ENCODE measurements around the gene ARHGEF10L.
A peak's percentile ranks its signal among the peaks of the same experiment; 100 is the strongest.

ARHGEF10L gene

GRCh38 chr1:17600321-17600720 is 60.8 kb downstream of the ARHGEF10L start:
- no peaks in the 10 kb centered on the region for H3K36me3 ChIP-seq (replicated peaks)

DNA sequence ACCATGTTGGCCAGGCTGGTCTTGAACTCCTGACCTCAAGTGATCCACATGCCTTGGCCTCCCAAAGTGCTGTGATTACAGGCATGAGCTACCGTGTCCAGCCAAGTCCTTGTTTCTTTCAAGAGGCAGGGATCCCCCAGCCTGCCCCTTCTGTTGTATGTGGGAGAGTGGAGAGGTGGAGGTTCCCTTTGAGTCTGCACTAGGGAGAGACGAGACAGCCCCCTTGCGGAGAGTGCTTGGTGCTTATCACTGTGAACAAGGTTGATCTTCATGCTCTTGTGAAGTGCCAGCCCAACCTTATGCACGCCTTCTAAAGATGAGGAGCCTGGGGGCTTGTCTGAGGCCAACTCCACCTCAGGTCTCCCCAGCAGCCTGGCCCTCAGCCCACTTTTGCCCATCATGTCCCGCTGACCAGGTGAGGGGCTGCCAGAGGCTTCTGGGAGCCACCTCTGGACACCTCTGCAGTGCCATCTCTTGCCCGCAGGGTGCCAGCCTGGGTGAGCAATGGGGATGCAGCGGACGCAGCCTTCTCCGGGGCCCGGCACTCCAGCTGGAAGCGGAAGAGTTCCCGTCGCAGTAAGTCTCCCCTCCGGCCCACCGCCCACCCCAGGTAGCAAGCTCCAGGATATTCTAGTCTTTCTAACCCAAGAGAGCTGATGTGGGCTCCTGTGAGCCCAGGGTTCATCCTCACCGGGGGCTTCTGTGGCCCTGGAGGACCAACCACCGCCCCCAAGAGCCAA is 62.3 kb downstream of the ARHGEF10L start:
- H3K36me3 ChIP-seq (replicated peaks): no peaks in the 10 kb centered on the region
- in situ Hi-C loops (cut with HindIII; ENCODE audit: low pct_ligation_motif_present, low sequenced_read_pairs): loop anchor here (10.0 kb wide), 1 partner anchor 107 kb away; no protein-coding TSS in a partner anchor
- H3K27ac ChIP-seq: no peak overlapping the region

More at GRCh38 chr1:17600321-17600720, 60.8 kb downstream of the ARHGEF10L start:
- H3K4me3 ChIP-seq (ENCODE audit: low read depth, low read length): no peak overlapping the region
- H3K27me3 ChIP-seq (replicated peaks): no peaks in the 10 kb centered on the region
- TF ChIP-seq, protein P1, sequence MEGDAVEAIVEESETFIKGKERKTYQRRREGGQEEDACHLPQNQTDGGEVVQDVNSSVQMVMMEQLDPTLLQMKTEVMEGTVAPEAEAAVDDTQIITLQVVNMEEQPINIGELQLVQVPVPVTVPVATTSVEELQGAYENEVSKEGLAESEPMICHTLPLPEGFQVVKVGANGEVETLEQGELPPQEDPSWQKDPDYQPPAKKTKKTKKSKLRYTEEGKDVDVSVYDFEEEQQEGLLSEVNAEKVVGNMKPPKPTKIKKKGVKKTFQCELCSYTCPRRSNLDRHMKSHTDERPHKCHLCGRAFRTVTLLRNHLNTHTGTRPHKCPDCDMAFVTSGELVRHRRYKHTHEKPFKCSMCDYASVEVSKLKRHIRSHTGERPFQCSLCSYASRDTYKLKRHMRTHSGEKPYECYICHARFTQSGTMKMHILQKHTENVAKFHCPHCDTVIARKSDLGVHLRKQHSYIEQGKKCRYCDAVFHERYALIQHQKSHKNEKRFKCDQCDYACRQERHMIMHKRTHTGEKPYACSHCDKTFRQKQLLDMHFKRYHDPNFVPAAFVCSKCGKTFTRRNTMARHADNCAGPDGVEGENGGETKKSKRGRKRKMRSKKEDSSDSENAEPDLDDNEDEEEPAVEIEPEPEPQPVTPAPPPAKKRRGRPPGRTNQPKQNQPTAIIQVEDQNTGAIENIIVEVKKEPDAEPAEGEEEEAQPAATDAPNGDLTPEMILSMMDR (IDR thresholded peaks at IDR 0.05; ENCODE audit: low read depth, low read length, missing control alignments): no peak
- no peak overlapping the region for H3K27ac ChIP-seq
- no peak for DNase-seq
- in situ Hi-C loops (cut with HindIII; ENCODE audit: low pct_ligation_motif_present, low sequenced_read_pairs): loop anchor here (10.0 kb wide), 1 partner anchor 106 kb away; no protein-coding TSS in a partner anchor

GRCh38 chr1:17603091-17603841 is 63.8 kb downstream of the ARHGEF10L start:
- TF ChIP-seq, protein P1 (IDR thresholded peaks at IDR 0.05; ENCODE audit: low read depth, low read length, missing control alignments): no peak
- Histone ChIP-seq H3K27me3 (replicated peaks) (no peaks in the 10 kb centered on the region), H3K27ac (no peak overlapping the region), H3K36me3 (replicated peaks) (no peaks in the 10 kb centered on the region), H3K4me3 (ENCODE audit: low read depth, low read length) (no peak overlapping the region)
- no peak for DNase-seq
- in situ Hi-C loops (cut with HindIII; ENCODE audit: low pct_ligation_motif_present, low sequenced_read_pairs): loop anchor here (10.0 kb wide), 1 partner anchor 108 kb away; no protein-coding TSS in a partner anchor

More for the DNA sequence above, 62.3 kb downstream of the ARHGEF10L start:
- TF ChIP-seq, protein P1 (IDR thresholded peaks at IDR 0.05; ENCODE audit: low read depth, low read length, missing control alignments): no peak
- no peak for DNase-seq
- H3K27me3 ChIP-seq (replicated peaks): no peaks in the 10 kb centered on the region
- no peak overlapping the region for H3K4me3 ChIP-seq (ENCODE audit: low read depth, low read length)

GRCh38 chr1:17605582-17606344 is 66.3 kb downstream of the ARHGEF10L start:
- peak; percentile 31 for DNase-seq
- Histone ChIP-seq H3K27me3 (replicated peaks) (no peaks in the 10 kb centered on the region), H3K27ac (no peak overlapping the region), H3K4me3 (ENCODE audit: low read depth, low read length) (no peak overlapping the region), H3K36me3 (replicated peaks) (no peaks in the 10 kb centered on the region)
- in situ Hi-C loops (cut with HindIII; ENCODE audit: low pct_ligation_motif_present, low sequenced_read_pairs): loop anchor here (10.0 kb wide), 1 partner anchor 111 kb away; no protein-coding TSS in a partner anchor
- TF ChIP-seq, protein P1 (IDR thresholded peaks at IDR 0.05; ENCODE audit: low read depth, low read length, missing control alignments): no peak

DNA sequence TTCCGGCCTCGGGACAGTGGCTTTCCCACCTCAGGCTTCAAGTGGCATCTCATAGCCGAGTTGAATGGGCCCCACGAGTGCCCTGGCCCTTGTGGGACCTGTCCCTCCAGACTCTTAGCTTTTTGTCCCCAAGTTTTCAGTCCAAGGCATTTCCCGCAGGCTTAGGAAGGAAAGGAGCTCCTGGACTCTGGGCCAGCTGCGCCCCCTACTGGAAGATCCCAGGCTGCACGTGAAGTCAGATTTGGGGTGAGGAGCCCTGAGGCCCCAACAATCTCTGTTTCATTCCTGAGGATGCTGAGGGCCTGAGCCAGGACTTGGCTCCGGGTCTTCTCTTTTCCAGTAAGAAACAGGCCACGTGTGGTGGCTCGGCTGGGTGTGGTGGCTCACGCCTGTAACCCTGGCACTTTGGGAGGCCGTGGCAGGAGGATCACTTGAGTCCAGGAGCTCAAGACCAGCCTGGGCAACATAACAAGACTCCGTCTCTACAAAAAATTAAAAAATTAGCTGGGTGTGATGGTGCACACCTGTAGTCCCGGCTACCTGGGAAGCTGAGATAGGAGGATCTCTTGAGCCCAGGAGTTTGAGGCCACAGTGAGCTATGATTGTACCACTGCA is 67.4 kb downstream of the ARHGEF10L start:
- H3K36me3 ChIP-seq (replicated peaks): no peaks in the 10 kb centered on the region
- peak; percentile 47 for DNase-seq
- no peak overlapping the region for H3K27ac ChIP-seq
- TF ChIP-seq, protein P1 (IDR thresholded peaks at IDR 0.05; ENCODE audit: low read depth, low read length, missing control alignments): peak; percentile 96
- no peaks in the 10 kb centered on the region for H3K27me3 ChIP-seq (replicated peaks)
- in situ Hi-C loops (cut with HindIII; ENCODE audit: low pct_ligation_motif_present, low sequenced_read_pairs): loop anchor here (10.0 kb wide), 1 partner anchor 112 kb away; no protein-coding TSS in a partner anchor
- no peak overlapping the region for H3K4me3 ChIP-seq (ENCODE audit: low read depth, low read length)
